ENCODE measurements around the gene CARNS1. TPM values are rescaled to one million over a fixed set of nuclear protein-coding genes. Genes with fewer than 3 reads are reported as not detected.

CARNS1 gene
- total and polyA plus RNA-seq, 2 of the 8 experiments (the other 6 are each of a cell fraction or from before 2014, with no cell fraction given): 0.82 to 1.1 TPM

DNA sequence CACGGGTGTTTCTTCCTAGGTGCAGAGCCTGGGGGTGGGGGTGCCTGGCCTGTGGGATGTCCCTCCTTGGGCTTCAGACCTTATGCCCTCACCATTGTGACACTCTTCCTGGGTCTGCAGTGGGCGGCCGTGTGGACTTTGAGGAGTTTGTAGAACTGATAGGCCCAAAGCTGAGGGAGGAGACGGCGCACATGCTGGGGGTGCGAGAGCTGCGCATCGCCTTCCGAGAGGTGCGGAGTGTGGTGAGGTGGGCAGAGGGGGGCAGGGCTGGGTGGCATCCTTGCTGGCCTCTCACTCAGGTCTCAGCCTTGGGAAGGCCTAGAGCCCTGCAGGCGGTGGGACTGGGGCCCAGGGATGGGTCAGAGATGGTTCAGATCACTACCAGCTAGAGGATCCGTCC lies 42.0 kb downstream of the CARNS1 start (continued):
- TF ChIP-seq, protein P1, sequence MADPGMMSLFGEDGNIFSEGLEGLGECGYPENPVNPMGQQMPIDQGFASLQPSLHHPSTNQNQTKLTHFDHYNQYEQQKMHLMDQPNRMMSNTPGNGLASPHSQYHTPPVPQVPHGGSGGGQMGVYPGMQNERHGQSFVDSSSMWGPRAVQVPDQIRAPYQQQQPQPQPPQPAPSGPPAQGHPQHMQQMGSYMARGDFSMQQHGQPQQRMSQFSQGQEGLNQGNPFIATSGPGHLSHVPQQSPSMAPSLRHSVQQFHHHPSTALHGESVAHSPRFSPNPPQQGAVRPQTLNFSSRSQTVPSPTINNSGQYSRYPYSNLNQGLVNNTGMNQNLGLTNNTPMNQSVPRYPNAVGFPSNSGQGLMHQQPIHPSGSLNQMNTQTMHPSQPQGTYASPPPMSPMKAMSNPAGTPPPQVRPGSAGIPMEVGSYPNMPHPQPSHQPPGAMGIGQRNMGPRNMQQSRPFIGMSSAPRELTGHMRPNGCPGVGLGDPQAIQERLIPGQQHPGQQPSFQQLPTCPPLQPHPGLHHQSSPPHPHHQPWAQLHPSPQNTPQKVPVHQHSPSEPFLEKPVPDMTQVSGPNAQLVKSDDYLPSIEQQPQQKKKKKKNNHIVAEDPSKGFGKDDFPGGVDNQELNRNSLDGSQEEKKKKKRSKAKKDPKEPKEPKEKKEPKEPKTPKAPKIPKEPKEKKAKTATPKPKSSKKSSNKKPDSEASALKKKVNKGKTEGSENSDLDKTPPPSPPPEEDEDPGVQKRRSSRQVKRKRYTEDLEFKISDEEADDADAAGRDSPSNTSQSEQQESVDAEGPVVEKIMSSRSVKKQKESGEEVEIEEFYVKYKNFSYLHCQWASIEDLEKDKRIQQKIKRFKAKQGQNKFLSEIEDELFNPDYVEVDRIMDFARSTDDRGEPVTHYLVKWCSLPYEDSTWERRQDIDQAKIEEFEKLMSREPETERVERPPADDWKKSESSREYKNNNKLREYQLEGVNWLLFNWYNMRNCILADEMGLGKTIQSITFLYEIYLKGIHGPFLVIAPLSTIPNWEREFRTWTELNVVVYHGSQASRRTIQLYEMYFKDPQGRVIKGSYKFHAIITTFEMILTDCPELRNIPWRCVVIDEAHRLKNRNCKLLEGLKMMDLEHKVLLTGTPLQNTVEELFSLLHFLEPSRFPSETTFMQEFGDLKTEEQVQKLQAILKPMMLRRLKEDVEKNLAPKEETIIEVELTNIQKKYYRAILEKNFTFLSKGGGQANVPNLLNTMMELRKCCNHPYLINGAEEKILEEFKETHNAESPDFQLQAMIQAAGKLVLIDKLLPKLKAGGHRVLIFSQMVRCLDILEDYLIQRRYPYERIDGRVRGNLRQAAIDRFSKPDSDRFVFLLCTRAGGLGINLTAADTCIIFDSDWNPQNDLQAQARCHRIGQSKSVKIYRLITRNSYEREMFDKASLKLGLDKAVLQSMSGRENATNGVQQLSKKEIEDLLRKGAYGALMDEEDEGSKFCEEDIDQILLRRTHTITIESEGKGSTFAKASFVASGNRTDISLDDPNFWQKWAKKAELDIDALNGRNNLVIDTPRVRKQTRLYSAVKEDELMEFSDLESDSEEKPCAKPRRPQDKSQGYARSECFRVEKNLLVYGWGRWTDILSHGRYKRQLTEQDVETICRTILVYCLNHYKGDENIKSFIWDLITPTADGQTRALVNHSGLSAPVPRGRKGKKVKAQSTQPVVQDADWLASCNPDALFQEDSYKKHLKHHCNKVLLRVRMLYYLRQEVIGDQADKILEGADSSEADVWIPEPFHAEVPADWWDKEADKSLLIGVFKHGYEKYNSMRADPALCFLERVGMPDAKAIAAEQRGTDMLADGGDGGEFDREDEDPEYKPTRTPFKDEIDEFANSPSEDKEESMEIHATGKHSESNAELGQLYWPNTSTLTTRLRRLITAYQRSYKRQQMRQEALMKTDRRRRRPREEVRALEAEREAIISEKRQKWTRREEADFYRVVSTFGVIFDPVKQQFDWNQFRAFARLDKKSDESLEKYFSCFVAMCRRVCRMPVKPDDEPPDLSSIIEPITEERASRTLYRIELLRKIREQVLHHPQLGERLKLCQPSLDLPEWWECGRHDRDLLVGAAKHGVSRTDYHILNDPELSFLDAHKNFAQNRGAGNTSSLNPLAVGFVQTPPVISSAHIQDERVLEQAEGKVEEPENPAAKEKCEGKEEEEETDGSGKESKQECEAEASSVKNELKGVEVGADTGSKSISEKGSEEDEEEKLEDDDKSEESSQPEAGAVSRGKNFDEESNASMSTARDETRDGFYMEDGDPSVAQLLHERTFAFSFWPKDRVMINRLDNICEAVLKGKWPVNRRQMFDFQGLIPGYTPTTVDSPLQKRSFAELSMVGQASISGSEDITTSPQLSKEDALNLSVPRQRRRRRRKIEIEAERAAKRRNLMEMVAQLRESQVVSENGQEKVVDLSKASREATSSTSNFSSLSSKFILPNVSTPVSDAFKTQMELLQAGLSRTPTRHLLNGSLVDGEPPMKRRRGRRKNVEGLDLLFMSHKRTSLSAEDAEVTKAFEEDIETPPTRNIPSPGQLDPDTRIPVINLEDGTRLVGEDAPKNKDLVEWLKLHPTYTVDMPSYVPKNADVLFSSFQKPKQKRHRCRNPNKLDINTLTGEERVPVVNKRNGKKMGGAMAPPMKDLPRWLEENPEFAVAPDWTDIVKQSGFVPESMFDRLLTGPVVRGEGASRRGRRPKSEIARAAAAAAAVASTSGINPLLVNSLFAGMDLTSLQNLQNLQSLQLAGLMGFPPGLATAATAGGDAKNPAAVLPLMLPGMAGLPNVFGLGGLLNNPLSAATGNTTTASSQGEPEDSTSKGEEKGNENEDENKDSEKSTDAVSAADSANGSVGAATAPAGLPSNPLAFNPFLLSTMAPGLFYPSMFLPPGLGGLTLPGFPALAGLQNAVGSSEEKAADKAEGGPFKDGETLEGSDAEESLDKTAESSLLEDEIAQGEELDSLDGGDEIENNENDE (IDR thresholded peaks at IDR 0.05; ENCODE audit: insufficient replicate concordance, low read length): no peak
- TF ChIP-seq EZH2 (IDR thresholded peaks at IDR 0.05; ENCODE audit: low read depth, low read length, severe bottlenecking) (no peak), SIX5 (IDR thresholded peaks at IDR 0.05; ENCODE audit: low read depth, low read length) (no peak), RAD21 (IDR thresholded peaks at IDR 0.05 in 1 of 2, conservative IDR thresholded peaks at IDR 0.05 in 1 of 2; ENCODE audit: low read depth in 2 of 2, low read length in 2 of 2) (no peak), JUND (IDR thresholded peaks at IDR 0.05; ENCODE audit: low read length) (no peak), RFX5 (IDR thresholded peaks at IDR 0.05; ENCODE audit: borderline replicate concordance, low read depth, low read length) (no peak), CEBPB (IDR thresholded peaks at IDR 0.05; ENCODE audit: low read depth, low read length) (no peak)
- TF ChIP-seq, protein P2, sequence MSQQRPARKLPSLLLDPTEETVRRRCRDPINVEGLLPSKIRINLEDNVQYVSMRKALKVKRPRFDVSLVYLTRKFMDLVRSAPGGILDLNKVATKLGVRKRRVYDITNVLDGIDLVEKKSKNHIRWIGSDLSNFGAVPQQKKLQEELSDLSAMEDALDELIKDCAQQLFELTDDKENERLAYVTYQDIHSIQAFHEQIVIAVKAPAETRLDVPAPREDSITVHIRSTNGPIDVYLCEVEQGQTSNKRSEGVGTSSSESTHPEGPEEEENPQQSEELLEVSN (IDR thresholded peaks at IDR 0.05): no peak
